ENCODE results near the gene C2CD3.

The C2CD3 gene

DNA sequence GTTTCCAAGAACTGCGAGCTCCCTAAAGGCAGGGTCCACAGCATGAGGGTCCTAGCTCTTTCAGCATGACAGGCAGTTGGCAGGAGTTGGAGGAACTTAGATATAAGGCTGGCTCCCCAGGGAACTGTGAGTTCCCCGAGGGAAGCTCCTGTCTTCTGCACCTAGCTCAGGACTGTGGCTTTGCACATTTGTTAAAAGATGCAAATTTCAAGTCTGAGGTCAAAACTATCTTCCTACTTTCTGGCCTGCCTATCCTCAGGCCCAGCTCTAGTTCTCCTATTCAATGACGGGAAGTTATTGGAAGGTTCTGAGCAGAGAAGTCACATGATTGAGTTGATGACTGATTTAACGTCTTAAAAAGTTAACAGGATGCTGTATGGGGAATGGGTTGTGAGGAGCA lies 150.3 kb downstream of the C2CD3 start:
- DNase-seq (ENCODE audit: low read depth), result no peak

DNA sequence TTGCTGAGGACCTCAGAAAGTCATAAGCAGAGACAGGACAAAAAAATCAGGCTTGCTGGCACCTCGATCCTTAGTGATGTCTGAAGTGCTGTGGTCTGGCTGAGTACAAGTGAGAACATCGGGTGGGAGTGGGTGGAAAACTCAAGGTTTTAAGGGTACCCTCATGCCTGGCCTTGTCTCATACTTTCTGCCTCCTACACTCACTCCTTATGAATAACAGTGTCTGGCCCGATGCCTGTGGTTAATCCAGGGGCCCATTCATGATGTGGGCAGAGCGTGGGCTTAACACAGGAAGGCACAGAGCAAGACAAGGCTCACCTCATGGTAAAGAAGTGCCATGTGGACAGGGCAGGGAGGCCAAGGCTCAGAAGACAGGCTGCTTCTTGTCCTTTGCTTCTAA lies 150.9 kb downstream of the C2CD3 start:
- no peak for DNase-seq (ENCODE audit: low read depth)

DNA sequence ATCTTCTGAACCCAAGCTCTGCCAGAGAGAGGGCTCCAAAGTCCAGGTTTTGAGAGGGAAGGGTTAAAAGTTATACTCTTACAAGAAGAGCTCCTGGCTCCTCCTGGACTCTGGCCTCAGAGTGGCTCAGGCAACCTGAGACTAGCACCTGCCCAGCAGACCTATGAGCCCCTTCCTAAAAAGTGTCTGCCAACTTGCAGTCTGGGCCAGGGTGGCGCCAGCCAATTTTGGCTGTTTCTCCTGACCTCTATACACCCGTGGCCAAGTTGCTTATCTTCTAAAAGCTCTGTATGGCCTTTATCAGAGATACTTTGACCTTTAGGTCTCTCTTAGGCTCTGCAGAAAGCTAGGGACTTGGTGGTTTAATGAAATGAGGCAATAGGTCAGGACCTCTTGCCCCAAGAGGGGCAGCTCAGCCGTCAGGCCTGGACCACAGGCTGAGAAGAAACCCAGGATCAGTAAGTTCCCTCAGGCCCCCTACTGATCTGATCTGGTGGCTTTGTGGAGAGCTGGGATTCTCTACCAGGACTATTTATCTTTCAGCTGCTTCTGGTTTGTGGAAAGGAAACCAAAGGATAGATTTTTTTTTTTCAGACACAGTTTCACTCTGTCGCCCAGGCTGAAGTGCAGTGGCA lies 151.6 kb downstream of the C2CD3 start:
- DNase-seq (ENCODE audit: low read depth), result no peak

DNA sequence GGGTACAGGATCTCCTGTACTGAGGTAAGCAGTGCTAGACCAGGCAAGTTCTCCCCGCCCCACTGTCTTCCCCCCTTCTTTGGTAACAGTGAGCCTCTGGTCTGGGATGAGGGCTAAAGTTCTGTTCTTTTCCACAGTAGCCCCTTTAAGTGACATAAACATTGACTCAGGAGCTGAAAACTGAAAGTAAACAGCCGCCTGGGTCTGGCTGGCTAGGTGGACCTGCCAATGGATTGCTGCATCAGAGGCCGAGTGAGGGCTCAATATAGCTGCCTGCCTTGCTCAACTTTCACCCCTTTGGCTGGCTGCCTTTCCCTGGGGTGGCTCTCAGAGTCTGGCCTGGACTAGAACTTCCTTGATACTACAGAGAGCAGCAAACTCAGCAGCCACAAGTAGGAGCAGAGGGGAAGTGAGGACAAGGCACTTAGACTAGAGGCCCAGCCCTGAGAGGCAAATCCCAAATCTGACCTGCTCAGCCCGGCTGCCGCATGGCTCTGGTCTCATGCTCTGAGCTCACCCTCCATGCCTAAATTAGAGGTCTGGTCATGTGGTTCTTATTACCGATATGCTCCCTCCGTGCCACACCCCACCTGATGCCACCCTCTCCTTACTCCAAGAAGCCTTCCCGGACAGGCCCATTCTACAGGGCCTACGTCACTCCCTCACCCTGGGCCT lies 152.3 kb downstream of the C2CD3 start:
- peak; percentile 67 for DNase-seq (ENCODE audit: low read depth)

GRCh38 chr11:74017631-74018030 lies 153.2 kb downstream of the C2CD3 start:
- no peak for DNase-seq (ENCODE audit: low read depth)

- no peak for DNase-seq (ENCODE audit: low read depth)
Measured at GRCh38 chr11:74015919-74016684, 154.7 kb downstream of the C2CD3 start.

- no peak for DNase-seq (ENCODE audit: low read depth)
Measured at GRCh38 chr11:74014880-74015279, 155.9 kb downstream of the C2CD3 start.

- no peak for DNase-seq (ENCODE audit: low read depth)
Measured at GRCh38 chr11:74013141-74013540, 157.7 kb downstream of the C2CD3 start.

DNA sequence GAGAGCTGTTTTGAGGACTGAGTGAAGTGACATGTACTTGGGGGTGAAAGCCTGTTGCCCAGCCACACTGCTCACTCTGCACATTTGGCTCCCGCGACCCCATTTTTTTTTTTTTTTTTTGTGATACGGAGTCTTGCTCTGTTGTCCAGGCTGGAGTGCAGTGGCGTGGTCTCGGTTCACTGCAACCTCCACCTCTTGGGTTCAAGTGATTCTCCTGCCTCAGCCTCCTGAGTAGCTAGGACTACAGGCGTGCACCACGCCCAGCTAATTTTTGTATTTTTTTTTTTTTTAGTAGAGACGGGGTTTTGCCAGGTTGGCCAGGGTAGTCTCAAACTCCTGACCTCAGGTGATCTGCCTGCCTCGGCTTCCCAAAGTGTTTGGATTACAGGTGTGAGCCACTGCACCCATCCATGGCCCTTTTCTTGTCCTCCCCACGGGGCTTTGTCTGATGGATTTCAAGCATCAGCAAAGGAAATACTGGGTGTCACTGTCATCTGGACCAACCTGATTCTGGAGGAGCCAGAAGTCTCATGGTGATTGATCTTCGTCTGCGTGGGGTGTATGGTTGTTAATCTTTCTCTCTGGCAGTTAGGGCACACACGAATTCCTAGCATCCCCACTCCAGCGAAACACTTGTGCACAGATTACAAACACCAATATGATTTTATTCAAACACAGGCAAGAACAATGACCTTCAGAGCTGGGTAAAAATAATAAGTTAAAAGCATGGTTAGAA lies 158.6 kb downstream of the C2CD3 start:
- no peak for DNase-seq (ENCODE audit: low read depth)

- DNase-seq (ENCODE audit: low read depth), result peak; percentile 31
Measured at GRCh38 chr11:74011360-74012073, 159.3 kb downstream of the C2CD3 start.

DNA sequence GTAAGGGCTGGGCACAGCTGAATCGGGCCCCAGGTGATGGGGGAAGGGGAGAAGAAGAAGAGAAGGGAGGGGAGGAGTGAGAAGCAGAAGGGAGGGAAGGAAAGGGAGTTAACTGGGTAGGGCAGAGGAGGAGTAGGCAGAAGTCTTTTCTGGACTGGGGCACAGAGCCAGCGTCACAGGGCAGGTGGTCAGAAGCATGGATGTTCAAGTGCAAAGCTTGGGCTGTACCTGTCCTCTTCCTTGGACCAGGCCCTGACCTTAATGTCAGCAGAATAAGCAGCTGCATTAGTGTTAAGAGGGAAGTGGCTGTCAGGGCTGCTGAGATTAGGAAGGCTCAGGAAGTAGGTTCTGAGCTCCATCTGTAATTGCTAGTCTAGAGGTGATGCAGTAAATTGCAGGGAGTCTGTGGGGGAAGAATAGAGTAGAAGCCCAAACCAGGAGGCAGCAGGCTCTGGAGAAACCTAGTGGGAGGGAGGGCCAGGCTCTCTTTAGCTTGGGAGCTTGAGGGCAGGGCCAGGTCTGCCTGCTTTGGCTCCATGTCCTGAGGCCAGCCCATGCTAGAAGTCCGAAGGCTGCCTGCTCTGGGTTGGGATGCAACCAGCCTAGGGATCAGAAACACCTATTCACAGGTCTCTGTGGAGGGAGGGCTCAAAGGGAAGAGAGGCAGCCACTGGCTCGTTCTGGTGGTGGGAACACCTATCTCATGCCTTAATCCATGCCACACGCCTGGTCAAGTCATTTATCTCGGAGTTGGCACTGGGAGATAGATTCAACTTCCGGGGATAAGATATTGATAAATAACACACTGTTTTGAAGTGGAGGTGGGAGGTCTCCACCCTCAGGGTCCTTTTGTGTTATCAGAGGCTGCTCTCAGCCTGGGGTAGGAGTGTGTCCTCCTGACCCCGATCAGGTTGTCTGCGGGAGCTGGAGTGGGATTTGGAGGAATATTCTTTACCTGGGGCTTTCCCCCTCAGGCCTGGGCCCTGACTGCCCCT lies 160.2 kb downstream of the C2CD3 start:
- no peak for DNase-seq (ENCODE audit: low read depth)

GRCh38 chr11:74009675-74010305 lies 161.0 kb downstream of the C2CD3 start:
- DNase-seq (ENCODE audit: low read depth), result no peak

GRCh38 chr11:74009230-74009547 lies 161.6 kb downstream of the C2CD3 start:
- no peak for DNase-seq (ENCODE audit: low read depth)

DNA sequence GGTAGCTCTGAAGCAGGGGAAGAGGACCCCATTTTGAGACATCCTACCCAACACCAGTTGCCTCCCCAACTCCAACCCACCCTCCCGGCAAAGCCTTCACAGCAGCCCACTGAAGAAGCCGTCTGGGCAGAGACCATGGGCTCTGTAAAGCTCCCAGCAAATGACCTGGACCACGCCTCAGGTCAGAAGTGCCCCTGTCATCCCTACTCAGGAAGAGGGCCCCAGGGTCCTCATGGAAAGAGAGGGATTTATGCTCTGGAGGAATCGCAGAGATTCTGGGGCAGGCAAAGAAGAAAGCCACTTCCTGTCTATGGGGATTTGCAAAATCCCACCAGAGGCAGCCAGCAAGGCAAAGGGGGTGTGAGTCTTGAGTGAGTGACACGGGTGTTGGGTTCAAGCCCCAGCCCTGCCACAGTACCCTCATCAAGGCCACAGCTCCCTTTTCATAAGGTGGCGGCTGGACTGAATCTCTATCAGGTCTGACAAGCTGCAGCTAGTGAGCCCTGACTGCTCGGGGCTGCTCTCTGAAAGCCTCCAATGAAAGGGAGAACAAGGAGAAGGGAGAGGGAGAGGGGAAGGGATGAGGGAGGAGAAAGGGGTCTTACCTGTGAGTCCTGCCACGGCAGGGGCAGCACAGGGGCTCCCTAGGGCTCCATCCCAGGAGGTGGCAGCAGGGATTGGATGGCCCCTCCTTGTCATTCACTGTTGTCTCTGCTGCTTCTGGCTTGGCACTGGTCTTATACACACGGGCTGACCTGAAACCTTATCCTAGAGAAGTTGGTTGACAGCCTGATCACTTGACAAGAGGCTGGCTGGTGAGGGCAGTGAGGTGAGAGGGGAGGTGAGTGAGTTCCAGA lies 162.2 kb downstream of the C2CD3 start, which contains the start of gene UCP3:
Gene UCP3 (minus strand): TSS at position 713 of the 857 bp plus-strand sequence. CDS start 2,043 bp downstream, outside the sequence.
- no peak for DNase-seq (ENCODE audit: low read depth)

DNA sequence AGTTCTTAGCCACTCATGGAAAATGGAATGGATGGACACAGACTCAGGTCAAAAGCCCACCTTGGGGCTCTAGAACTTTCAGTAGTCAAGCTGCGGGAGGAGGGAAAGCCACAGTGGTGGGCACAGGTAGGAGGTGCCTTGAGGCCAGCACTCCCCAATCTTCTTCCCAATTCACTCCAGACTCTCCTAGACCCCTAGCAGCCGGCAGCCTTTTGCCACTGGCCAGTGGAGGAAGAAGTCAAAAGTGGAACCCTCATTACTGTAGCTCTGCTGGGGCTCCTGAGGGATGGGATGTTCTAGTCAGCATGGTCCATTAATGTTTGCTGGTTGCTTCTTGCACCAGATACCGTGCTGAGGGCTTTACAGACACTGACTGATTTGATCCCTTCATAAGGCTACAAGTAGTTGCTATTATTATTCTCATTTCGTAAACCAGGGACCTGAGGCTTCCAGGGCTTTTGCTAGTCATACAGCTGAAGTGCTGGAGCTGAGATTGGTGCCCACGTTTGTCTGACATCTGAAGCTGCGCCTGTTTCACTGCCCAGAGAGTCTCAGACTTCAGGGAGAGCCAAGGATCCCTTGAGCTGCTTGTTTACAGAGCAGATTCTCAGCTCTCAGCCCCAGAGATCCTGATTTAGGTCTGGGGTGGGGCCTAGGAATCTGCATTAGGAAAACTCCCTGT lies 163.0 kb downstream of the C2CD3 start:
- DNase-seq (ENCODE audit: low read depth), result no peak

DNA sequence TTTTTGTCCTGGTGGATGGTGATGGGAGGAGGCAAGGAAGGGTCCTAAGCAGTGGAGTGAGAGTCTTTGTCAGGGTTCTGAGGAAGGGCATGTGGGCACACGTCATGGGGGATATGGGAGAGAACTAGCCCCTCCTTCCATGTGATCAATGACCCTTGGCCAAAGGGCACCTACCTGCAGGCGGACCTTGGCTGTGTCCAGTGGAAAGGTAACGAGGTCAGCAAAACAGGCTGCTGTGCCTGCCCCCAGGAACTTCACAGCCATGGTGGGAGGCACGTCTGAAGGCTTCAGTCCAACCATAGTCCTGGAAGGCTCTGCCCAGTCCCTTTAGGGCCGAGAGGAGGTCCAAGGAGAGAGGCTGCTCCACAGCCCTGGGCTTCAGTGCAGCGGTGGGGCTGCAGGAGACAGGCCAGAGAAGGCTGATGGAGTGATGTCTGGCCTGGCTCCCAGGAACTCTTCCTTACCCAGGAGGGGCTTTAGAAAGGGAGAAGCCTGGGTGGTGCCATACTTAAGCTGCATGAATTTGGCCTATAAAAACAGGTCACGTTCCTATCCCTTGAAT lies 164.0 kb downstream of the C2CD3 start:
- no peak for DNase-seq (ENCODE audit: low read depth)

- DNase-seq (ENCODE audit: low read depth), result no peak
Measured at GRCh38 chr11:74005721-74006517, 164.9 kb downstream of the C2CD3 start.
